K562 treated with DMSO at 1 percent for 4 hours (cell line): Measurements from ENCODE around the gene KLHL26. TPM values are rescaled to one million over a fixed set of nuclear protein-coding genes. Genes with fewer than 3 reads are reported as not detected.

Experiments used
- total RNA-seq: library from RNA; unstranded; fragments of 300-600 nt; gene quantifications from 2 replicates; pipeline ENCODE4 v1.2.3, GENCODE V29; 2022; ENCODE audit not compliant: insufficient read depth

The KLHL26 gene, protein sequence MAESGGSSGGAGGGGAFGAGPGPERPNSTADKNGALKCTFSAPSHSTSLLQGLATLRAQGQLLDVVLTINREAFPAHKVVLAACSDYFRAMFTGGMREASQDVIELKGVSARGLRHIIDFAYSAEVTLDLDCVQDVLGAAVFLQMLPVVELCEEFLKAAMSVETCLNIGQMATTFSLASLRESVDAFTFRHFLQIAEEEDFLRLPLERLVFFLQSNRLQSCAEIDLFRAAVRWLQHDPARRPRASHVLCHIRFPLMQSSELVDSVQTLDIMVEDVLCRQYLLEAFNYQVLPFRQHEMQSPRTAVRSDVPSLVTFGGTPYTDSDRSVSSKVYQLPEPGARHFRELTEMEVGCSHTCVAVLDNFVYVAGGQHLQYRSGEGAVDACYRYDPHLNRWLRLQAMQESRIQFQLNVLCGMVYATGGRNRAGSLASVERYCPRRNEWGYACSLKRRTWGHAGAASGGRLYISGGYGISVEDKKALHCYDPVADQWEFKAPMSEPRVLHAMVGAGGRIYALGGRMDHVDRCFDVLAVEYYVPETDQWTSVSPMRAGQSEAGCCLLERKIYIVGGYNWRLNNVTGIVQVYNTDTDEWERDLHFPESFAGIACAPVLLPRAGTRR
- 10.1 and 13.3 TPM in 2 replicates for total RNA-seq

DNA sequence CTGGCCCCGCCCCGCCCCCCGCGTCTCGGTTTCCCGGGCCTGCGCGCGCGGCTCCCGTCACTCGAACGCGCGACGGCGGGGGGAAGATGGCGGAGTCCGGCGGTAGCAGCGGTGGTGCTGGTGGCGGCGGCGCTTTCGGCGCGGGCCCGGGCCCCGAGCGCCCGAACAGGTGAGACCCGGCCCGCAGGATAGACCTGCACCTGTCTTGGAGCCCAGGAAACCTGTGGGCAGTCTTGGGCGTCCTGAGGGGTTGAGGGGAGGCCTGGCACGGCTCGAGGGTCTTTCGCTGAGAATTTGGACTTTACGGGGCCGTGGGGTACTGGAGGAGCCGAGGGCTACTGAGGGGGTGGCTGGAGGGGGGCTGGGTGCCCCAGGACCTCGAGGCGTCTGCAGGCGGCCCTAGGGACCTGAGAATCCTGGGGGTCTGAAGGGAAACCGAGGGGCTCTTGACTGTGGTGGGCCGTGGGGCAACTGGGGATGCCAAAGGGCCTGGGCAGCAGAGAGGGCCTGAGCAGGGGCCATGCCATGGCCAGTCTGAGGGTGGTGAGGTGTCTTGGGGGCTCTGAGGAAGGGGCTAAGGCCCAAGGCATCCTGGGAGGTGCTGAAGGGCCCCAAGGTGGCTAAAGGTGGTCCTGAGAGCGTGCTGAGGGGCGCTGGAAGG lies at the start of gene KLHL26:
KLHL26 (plus strand) TSS at position 60 of the 661 bp plus-strand sequence; CDS start at position 87, 27 bp downstream.

GRCh38 chr19:18588611-18589379 lies 48.0 kb upstream of the KLHL26 start, which contains the start of gene REX1BD:
REX1BD (plus strand) TSS chr19:18588798; CDS start chr19:18588802, 4 bp downstream.

GRCh38 chr19:18606281-18607225 lies 30.3 kb upstream of the KLHL26 start, which contains the start of gene CRLF1:
CRLF1 (minus strand) TSS chr19:18606799; CDS start chr19:18606656, 143 bp downstream.

DNA sequence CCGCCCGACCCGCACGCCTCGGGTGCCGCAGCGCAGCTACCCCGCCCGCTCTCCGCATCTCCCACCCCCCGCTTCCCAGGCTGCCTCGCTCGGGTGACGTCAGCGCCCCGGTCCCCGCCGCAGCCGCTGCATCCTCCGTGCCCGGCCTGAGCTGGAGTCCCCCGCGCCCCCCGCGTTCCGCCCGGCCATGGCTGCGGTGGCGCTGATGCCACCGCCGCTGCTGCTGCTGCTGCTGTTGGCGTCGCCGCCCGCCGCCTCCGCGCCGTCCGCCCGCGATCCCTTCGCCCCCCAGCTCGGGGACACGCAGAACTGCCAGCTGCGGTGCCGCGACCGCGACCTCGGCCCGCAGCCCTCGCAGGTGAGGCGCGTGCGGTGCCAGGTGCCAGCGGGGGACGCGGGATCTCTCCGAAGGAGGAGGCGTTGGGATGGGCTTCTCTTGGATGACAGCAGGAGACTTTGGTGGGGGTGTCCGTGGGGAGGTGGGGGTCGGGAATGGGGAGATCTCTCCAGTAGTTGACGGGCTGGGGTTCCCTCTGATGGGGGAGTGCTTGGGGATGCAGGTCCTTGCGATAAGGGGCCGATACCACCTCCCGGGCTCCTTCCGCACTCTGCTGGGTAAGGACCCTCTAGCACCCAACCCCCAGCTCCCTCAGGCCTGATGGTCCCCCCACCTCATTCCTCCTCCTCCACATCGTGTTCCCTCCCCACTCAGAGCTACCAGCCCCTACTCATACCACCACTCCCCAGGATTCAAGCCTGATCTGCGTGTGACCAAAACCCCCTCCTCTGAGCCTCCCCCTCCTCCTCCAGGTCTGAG lies 23.8 kb upstream of the KLHL26 start, which contains the start of gene TMEM59L:
TMEM59L (plus strand) TSS at position 99 of the 817 bp plus-strand sequence; CDS start at position 188, 89 bp downstream.

DNA sequence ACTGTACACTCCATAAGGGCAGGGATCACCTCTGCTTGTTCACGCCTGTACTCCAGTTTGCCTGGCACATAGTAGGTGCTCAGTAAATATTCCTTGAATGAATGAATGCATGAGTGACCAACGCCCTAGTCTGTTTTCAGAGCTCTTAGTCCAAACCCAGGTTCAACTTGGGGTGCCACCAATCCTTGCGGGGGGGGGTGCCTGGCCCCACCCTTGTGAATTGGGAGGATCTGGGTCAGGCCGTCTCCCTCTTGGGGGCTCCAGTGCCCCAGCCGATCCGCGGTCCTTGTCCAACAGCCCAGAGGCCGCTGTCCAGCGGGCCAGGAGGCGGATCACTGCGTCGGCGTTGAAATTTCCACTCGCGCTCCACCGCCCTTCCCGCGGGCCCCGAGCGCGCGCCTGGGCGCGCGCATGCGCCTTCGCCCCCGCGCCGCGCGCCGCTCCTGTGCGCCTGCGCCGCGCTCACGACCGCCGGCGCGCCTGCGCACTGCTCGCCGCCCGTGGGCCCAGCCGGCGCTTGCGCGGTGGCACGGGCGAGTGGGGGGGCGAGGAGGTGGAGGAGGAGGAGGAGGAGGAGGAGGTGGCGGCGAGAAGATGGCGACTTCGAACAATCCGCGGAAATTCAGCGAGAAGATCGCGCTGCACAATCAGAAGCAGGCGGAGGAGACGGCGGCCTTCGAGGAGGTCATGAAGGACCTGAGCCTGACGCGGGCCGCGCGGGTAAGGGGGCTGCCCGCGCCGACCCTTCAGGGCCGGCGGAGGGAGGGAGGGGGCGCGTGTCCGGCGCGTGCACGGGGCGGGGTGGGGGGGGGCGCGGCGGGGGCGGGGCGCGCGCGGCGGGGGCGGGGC lies 46.5 kb downstream of the KLHL26 start, which contains the start of gene CRTC1:
CRTC1 (plus strand) TSS at position 572 of the 849 bp plus-strand sequence; CDS start at position 595, 23 bp downstream.

Other genes starting within 250 kb of the KLHL26 start
- 0.41 and 1.0 TPM in 2 replicates for gene LRRC25, start 239.4 kb upstream of the KLHL26 start, total RNA-seq
- 102 and 118 TPM in 2 replicates for gene SSBP4, start 217.6 kb upstream of the KLHL26 start, total RNA-seq
- 348 and 429 TPM in 2 replicates for gene ISYNA1, start 198.9 kb upstream of the KLHL26 start, total RNA-seq
- gene ELL, start 115.0 kb upstream of the KLHL26 start, total RNA-seq, result 10.4 and 11.2 TPM in 2 replicates
- 338 and 375 TPM in 2 replicates for gene FKBP8, start 93.5 kb upstream of the KLHL26 start, total RNA-seq
- 151 and 162 TPM in 2 replicates for gene KXD1, start 79.2 kb upstream of the KLHL26 start, total RNA-seq
- 2,638 and 2,847 TPM in 2 replicates for gene UBA52, start 65.2 kb upstream of the KLHL26 start, total RNA-seq
- gene REX1BD, start 48.2 kb upstream of the KLHL26 start, total RNA-seq, result 80.6 and 108 TPM in 2 replicates
- gene CRLF1, start 30.2 kb upstream of the KLHL26 start, total RNA-seq, result 4.2 TPM in 1 of 2 replicates, not detected in the other
- gene TMEM59L, start 24.2 kb upstream of the KLHL26 start, total RNA-seq, result 0.41 TPM in 1 of 2 replicates, not detected in the other
- 11.7 and 13.6 TPM in 2 replicates for gene CRTC1, start 46.7 kb downstream of the KLHL26 start, total RNA-seq
- not detected in 2 replicates for gene COMP, start 154.3 kb downstream of the KLHL26 start, total RNA-seq
- gene UPF1, start 194.9 kb downstream of the KLHL26 start, total RNA-seq, result 72.8 and 86.1 TPM in 2 replicates